Measurements from ENCODE around the gene NT5DC4.
A peak's percentile ranks its signal among the peaks of the same experiment; 100 is the strongest.

DNA sequence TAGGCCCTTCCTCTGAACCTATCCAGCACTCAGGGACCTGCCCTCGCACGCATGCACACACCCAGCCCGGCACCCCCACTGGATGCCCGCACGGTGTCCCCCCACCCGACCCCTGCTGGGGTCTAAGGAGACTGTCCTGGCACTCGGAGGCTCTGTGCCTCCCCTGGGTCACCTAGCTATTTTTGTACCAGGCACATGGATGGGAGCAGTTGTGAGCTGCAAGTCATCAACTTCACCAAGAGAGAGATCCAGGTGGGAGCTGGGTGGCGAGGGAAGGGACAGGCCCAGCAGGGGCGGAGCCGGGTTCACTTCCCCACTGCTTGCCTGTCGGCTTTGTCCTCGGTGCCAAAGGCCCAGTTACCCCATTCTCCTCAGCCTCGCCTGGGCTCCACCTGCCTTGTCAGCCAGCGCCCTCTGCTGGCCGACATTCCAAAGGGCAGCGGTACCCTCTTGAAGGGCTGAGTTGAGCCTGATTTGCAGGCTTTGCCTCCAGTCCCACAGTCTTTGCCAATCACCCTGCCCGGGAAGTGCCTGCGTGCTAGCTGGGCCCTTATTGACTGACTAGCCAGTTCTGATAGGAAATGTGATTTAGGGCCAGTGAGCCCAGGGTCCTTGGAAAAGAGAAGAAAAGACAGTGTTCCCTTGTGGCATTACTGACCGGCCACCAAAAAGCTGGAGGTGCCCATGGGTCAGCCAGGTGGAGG lies 5.8 kb downstream of the NT5DC4 start:
- TF ChIP-seq, protein P1, sequence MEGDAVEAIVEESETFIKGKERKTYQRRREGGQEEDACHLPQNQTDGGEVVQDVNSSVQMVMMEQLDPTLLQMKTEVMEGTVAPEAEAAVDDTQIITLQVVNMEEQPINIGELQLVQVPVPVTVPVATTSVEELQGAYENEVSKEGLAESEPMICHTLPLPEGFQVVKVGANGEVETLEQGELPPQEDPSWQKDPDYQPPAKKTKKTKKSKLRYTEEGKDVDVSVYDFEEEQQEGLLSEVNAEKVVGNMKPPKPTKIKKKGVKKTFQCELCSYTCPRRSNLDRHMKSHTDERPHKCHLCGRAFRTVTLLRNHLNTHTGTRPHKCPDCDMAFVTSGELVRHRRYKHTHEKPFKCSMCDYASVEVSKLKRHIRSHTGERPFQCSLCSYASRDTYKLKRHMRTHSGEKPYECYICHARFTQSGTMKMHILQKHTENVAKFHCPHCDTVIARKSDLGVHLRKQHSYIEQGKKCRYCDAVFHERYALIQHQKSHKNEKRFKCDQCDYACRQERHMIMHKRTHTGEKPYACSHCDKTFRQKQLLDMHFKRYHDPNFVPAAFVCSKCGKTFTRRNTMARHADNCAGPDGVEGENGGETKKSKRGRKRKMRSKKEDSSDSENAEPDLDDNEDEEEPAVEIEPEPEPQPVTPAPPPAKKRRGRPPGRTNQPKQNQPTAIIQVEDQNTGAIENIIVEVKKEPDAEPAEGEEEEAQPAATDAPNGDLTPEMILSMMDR (IDR thresholded peaks at IDR 0.05; ENCODE audit: low read depth, low read length, poor library complexity, severe bottlenecking), result peak; percentile 94
- TF ChIP-seq EZH2phosphoT487 (IDR thresholded peaks at IDR 0.05; ENCODE audit: borderline replicate concordance, low read length), result no peak

All from DOHH2 (cell line).